Measurements from ENCODE around the gene AFF2.

AFF2 gene

DNA sequence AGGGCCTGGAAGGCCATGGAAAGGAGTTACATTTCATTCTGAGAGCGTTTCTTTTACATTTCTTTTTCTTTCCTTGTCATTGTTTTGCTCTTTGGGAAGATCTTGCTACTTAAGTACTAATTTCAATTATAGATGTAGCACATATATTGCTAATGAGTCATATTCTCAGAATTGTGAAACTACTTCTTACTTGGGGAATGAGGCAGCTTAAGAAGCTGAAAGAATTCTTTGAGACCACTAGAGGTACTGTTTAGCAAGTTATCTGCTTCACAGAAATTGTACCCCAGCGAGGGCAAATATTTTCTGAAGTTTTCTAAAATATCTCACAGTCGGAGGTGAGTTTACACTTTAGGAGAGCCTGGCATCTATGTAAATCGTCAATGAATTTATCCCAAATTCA is 100.6 kb downstream of the AFF2 start:
- Histone ChIP-seq H3K27me3 (ENCODE audit: insufficient read depth, low read depth) (no peaks in the 10 kb centered on the region), H3K36me3 (ENCODE audit: insufficient read depth) (no peaks in the 10 kb centered on the region), H3K4me2 (no peak overlapping the region), H3K79me2 (ENCODE audit: insufficient read depth, low read depth) (no peaks in the 10 kb centered on the region), H3K4me1 (ENCODE audit: low read depth, poor library complexity, severe bottlenecking) (no peaks in the 10 kb centered on the region), H4K20me1 (ENCODE audit: insufficient read depth) (no peaks in the 10 kb centered on the region), H3K9ac (no peak overlapping the region), H3K4me3 (IDR thresholded peaks at IDR 0.05; ENCODE audit: insufficient read depth, low read depth, low read length) (no peak overlapping the region), H3K27ac (no peak overlapping the region), H2AFZ (ENCODE audit: low read depth) (no peak overlapping the region)
- TF ChIP-seq, protein P1, sequence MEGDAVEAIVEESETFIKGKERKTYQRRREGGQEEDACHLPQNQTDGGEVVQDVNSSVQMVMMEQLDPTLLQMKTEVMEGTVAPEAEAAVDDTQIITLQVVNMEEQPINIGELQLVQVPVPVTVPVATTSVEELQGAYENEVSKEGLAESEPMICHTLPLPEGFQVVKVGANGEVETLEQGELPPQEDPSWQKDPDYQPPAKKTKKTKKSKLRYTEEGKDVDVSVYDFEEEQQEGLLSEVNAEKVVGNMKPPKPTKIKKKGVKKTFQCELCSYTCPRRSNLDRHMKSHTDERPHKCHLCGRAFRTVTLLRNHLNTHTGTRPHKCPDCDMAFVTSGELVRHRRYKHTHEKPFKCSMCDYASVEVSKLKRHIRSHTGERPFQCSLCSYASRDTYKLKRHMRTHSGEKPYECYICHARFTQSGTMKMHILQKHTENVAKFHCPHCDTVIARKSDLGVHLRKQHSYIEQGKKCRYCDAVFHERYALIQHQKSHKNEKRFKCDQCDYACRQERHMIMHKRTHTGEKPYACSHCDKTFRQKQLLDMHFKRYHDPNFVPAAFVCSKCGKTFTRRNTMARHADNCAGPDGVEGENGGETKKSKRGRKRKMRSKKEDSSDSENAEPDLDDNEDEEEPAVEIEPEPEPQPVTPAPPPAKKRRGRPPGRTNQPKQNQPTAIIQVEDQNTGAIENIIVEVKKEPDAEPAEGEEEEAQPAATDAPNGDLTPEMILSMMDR (conservative IDR thresholded peaks at IDR 0.05; ENCODE audit: low read depth, low read length), result no peak

DNA sequence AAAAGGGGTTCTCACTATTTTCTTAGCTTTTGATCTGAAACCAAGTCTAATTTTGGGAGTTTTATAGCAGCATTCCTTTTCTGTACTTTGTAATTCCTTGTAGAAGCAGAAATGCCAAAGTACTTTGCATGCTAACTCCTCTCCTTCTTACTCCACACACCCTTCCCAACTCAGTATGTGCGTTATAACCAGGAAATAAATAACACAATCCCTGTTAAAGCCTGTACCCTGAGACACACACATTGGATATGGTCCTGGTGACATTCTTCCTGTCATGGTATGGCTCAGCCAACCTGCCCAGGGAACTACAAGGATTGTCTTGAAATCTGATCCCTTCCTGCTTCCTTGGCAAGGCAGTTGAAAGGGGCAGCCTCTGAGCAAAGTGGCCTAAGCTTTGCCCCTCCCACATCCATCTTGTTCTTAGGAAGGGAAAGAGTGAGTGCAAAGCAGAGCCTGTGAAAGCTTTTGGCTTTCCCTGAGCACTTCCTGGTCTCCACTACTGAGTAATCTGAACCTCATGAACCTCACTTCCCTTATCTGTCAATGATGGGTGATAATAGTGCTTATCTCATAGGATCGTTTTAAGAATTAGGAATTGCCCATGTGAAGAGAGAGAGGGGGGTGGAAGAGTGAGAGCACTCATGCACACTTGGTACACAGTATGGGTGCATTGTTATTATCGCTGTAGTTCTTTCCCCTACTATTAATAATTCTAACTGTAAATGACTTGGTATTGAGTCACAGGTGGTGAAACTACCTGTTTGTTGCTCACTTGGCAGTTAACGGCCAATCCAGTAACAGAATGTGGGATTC is 109.3 kb downstream of the AFF2 start:
- H3K27me3 ChIP-seq (ENCODE audit: insufficient read depth, low read depth), result no peaks in the 10 kb centered on the region
- no peak overlapping the region for H2AFZ ChIP-seq (ENCODE audit: low read depth)

DNA sequence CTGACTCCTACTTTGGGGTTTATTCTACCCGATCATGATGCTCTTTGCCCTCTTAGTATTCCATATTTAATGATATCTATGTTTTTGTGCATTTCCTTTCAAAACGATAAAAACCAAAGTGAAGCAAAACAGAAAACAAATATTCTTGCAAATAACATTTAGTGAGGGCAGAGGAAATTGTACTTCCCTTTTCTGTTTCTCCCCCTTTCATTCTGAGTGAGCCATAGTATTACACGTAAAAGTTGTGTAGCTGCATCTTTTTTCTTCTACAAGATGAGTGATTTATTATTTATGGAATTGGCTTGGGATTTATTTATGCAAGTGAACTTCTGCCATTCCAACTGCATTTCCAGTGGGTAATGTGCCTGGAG is 109.9 kb downstream of the AFF2 start:
- H3K4me1 ChIP-seq (ENCODE audit: low read depth, poor library complexity, severe bottlenecking), result no peaks in the 10 kb centered on the region
- no peaks in the 10 kb centered on the region for H3K36me3 ChIP-seq (ENCODE audit: insufficient read depth)
- no peaks in the 10 kb centered on the region for H3K27me3 ChIP-seq (ENCODE audit: insufficient read depth, low read depth)
- TF ChIP-seq, protein P1 (conservative IDR thresholded peaks at IDR 0.05; ENCODE audit: low read depth, low read length), result no peak
- H4K20me1 ChIP-seq (ENCODE audit: insufficient read depth), result no peaks in the 10 kb centered on the region
- H3K4me3 ChIP-seq (IDR thresholded peaks at IDR 0.05; ENCODE audit: insufficient read depth, low read depth, low read length), result no peak overlapping the region
- H3K9ac ChIP-seq, result no peak overlapping the region
- no peaks in the 10 kb centered on the region for H3K79me2 ChIP-seq (ENCODE audit: insufficient read depth, low read depth)
- H3K27ac ChIP-seq, result no peak overlapping the region
- H2AFZ ChIP-seq (ENCODE audit: low read depth), result no peak overlapping the region
- H3K4me2 ChIP-seq, result no peak overlapping the region

More for the DNA sequence above, 109.3 kb downstream of the AFF2 start:
- H3K79me2 ChIP-seq (ENCODE audit: insufficient read depth, low read depth), result no peaks in the 10 kb centered on the region
- H3K4me1 ChIP-seq (ENCODE audit: low read depth, poor library complexity, severe bottlenecking), result no peaks in the 10 kb centered on the region
- H4K20me1 ChIP-seq (ENCODE audit: insufficient read depth), result no peaks in the 10 kb centered on the region
- no peak overlapping the region for H3K27ac ChIP-seq
- no peak overlapping the region for H3K9ac ChIP-seq
- TF ChIP-seq, protein P1 (conservative IDR thresholded peaks at IDR 0.05; ENCODE audit: low read depth, low read length), result no peak
- no peak overlapping the region for H3K4me3 ChIP-seq (IDR thresholded peaks at IDR 0.05; ENCODE audit: insufficient read depth, low read depth, low read length)
- H3K4me2 ChIP-seq, result no peak overlapping the region
- H3K36me3 ChIP-seq (ENCODE audit: insufficient read depth), result no peaks in the 10 kb centered on the region

DNA sequence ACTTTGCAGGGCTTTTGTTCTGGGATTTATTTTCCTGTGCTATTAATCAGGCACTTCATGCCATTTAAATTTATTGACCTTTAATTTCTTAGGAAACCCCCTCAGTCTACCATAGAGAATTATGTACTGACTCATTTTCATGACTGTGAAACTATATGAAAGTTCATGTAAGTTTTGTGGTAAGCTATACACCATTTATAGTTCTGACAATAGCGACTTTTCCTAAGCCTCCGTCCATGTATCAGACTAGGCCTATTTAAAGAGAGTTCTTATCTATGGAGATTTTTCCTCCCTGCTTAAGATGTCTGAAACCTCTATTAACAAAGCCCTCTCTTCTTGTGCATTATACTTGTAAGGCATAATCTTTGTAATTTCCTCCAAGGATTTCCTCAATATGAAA is 111.6 kb downstream of the AFF2 start:
- Histone ChIP-seq H3K27ac (no peak overlapping the region), H3K36me3 (ENCODE audit: insufficient read depth) (no peaks in the 10 kb centered on the region), H3K27me3 (ENCODE audit: insufficient read depth, low read depth) (no peaks in the 10 kb centered on the region), H3K9ac (no peak overlapping the region), H3K4me2 (no peak overlapping the region), H4K20me1 (ENCODE audit: insufficient read depth) (no peaks in the 10 kb centered on the region), H2AFZ (ENCODE audit: low read depth) (no peak overlapping the region), H3K79me2 (ENCODE audit: insufficient read depth, low read depth) (no peaks in the 10 kb centered on the region), H3K4me3 (IDR thresholded peaks at IDR 0.05; ENCODE audit: insufficient read depth, low read depth, low read length) (no peak overlapping the region), H3K4me1 (ENCODE audit: low read depth, poor library complexity, severe bottlenecking) (no peaks in the 10 kb centered on the region)
- TF ChIP-seq, protein P1 (conservative IDR thresholded peaks at IDR 0.05; ENCODE audit: low read depth, low read length), result no peak
